GM12874 (cell line): ENCODE results near the gene SNRNP70.

Source experiments
- CTCF ChIP-seq: IDR thresholded peaks from 2 replicates; pipeline ENCODE4 v1.5.1; 2011; ENCODE audit warnings: low read depth, mild to moderate bottlenecking, control low read depth, low read length, moderate library complexity; ENCODE audit not compliant: insufficient read depth

The SNRNP70 gene

DNA sequence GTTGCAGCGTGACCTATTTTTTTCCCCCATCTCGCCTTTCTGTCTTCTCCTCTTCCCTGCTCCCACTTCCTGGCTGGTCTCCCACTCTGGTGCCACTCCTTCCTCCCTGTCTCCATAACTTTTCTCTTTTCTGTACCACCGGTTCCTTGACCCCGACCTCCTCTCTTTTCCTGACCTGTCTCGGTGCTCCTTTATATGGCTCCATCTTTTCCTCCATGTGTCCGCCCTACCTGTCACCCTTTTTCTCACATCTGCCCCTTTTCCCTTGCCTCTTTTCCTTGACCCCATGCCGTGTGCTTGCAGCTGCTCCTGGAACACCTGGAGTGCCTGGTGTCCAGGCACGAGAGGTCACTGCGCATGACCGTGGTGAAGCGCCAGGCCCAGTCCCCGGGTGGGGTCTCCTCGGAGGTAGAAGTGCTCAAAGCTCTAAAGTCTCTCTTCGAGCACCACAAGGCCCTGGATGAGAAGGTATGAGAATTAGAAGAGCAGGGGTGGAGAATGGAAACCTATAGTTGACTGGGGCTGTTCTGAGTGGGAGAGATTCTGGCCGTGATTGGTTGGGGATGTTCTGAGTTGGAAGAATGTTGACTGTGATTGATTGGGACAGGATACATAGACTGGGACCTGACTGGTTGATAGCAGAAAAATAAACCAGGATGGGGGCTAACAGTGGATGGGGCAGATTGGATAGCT lies 43.4 kb downstream of the SNRNP70 start:
- TF ChIP-seq CTCF, result no peak

GRCh38 chr19:49129238-49129583 lies 44.0 kb downstream of the SNRNP70 start:
- TF ChIP-seq CTCF, result no peak

- TF ChIP-seq CTCF, result no peak
Measured at GRCh38 chr19:49130325-49130724, 45.1 kb downstream of the SNRNP70 start.

GRCh38 chr19:49132974-49133609 lies 47.8 kb downstream of the SNRNP70 start:
- TF ChIP-seq CTCF, result no peak

DNA sequence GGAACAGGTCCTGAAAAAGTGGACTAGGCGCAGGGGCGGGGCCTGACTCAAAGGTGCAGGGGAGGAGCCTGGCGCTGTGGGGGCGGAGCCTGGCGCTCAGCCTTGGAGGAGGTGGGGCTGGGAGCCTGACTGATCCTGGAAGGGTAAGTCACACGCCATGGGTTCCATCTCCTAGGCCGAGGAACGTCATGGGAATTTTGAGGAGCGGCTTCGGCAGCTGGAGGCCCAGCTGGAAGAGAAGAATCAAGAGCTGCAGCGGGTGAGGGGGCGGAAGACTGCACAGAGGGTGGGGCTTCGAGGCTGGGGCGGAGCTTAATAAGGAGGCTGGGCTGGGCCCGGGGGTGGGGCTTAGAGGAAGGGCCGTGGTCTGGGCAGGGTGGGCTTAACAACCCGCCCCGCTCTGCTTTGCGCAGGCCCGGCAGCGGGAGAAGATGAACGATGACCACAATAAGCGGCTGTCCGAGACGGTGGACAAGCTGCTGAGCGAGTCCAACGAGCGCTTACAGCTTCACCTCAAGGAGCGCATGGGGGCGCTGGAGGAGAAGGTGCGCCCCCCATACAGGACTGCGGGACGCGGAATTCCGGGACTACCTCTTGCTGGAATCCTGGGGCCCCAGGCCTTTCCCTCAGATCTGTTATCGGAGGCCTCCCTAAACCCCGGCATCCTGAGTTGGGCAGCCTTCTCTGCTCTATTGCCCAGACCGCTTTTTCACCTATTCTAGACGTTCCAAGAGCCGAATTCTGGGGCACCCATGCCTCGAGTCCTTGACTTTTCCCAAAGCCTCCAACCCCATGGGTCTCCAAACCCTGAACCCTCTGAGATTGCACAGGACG lies 48.6 kb downstream of the SNRNP70 start:
- no peak for TF ChIP-seq CTCF

DNA sequence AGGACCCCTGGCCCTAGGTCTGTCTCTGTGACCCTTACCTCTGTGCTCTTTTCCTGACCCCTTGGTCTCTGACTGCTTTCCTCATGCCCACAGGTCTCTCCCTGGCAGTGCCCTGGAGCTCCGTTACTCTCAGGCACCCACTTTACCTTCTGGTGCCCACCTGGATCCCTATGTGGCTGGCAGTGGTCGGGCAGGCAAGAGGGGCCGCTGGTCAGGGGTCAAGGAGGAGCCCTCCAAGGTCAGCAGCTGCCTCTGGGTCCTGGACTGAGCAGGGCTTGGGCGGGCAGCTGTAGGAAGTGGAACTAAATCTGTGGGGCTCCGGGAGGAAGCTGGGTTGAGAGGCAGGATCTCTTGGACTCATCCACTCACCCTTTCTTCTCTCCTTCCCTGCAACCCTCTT lies 50.4 kb downstream of the SNRNP70 start:
- TF ChIP-seq CTCF, result no peak

DNA sequence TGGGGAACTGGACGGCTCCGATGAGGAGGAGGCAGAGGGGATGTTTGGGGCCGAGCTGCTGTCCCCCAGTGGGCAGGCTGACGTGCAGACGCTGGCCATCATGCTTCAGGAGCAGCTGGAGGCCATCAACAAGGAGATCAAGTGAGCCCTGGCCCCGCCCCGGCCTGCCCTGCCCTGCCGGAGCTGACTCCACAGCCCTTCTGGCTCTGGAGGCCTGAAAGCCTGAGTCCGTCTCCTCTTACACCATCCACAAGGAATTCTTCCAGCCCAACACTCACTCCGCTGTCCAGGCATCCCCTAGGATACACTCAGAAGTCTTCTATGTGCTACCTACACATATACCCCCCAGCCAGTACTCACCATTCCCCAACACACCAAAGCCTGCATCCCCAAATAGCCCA lies 51.5 kb downstream of the SNRNP70 start:
- no peak for TF ChIP-seq CTCF
